C4-2B (cell line): ENCODE results near the gene ENO2.

Source experiments
- H3K27ac ChIP-seq: fragments of 450-650 bp; 2 replicates; pipeline ENCODE4 v1.5.1; 2017
- ZFX ChIP-seq: fragments of 450-650 bp; IDR thresholded peaks from 2 replicates; pipeline ENCODE4 v1.6.1; 2017
- TF ChIP-seq, protein P1 (sequence below): fragments of 450-650 bp; conservative IDR thresholded peaks from 2 replicates; pipeline ENCODE4 v1.5.1; 2017; ENCODE audit warnings: mild to moderate bottlenecking

ENO2 gene

DNA sequence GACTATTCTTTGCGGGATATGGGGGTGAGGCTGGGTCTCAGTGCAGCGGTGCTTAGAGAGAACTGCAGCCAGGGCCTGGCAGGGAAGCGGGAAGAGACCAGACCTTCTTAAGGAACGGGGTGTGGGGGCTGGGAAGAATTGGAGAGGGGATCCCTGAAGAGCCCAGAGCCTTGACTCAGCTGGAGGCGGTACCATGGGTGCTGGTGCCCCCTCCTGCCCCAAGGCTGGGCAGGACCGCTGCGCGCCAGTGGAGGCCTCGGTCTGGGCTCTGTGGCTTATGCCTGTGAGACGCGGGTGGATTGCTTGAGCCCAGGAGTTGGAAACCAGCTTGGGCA is 27.9 kb downstream of the ENO2 start:
- peak overlapping the region; percentile 96 for H3K27ac ChIP-seq

DNA sequence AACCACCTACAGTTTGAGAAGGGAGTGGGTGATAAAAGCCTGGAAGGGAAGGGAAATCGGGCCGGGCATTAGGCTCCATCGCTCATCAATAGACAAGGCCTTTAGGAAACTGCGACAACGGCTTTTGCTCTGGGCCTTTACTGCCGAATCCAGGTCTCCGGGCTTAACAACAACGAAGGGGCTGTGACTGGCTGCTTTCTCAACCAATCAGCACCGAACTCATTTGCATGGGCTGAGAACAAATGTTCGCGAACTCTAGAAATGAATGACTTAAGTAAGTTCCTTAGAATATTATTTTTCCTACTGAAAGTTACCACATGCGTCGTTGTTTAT is 29.0 kb downstream of the ENO2 start:
- peak overlapping the region; percentile 96 for H3K27ac ChIP-seq
- TF ChIP-seq, protein P1, sequence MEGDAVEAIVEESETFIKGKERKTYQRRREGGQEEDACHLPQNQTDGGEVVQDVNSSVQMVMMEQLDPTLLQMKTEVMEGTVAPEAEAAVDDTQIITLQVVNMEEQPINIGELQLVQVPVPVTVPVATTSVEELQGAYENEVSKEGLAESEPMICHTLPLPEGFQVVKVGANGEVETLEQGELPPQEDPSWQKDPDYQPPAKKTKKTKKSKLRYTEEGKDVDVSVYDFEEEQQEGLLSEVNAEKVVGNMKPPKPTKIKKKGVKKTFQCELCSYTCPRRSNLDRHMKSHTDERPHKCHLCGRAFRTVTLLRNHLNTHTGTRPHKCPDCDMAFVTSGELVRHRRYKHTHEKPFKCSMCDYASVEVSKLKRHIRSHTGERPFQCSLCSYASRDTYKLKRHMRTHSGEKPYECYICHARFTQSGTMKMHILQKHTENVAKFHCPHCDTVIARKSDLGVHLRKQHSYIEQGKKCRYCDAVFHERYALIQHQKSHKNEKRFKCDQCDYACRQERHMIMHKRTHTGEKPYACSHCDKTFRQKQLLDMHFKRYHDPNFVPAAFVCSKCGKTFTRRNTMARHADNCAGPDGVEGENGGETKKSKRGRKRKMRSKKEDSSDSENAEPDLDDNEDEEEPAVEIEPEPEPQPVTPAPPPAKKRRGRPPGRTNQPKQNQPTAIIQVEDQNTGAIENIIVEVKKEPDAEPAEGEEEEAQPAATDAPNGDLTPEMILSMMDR: no peak
- no peak for TF ChIP-seq ZFX

More for the DNA sequence above, 27.9 kb downstream of the ENO2 start:
- TF ChIP-seq, protein P1: no peak
- no peak for TF ChIP-seq ZFX

DNA sequence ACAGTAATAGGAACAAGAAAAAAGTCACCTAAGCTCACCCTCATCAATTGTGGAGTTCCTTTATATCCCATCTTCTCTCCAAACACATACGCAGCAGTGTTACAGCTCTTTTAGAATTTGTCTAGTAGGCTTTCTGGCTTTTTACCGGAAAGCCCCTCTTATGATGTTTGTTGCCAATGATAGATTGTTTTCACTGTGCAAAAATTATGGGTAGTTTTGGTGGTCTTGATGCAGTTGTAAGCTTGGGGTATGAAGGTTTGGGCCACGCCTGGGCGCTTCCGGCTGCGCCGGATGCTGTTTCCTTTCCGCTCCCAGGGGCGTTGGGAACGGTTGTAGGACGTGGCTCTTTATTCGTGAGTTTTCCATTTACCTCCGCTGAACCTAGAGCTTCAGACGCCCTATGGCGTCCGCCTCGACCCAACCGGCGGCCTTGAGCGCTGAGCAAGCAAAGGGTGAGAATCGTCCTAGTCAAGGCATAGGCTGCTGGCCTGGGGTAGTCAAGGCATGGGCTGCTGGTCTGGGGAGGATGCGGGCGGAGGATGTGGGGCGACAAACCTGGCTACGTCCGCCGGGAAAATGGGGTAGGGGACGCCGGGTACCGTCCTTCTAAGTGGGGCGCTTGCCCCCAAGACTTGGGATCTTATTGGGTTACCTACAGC is 29.5 kb downstream of the ENO2 start, which contains the start of the genes C12orf57 and RNU7-1:
Gene C12orf57 (plus strand): TSS at position 301 of the 659 bp plus-strand sequence. CDS start 100 bp downstream, at position 401.
Gene RNU7-1 (plus strand): TSS at position 95 of the 659 bp plus-strand sequence.
- TF ChIP-seq, protein P1: no peak
- TF ChIP-seq ZFX: 0 out of 2 replicates have a peak, but pooled peaks have one; percentile 12
- H3K27ac ChIP-seq: peak within 1 kb of the TSS; percentile 96

- TF ChIP-seq ZFX: no peak
- TF ChIP-seq, protein P1: peak; percentile 95
- peak overlapping the region; percentile 96 for H3K27ac ChIP-seq
These were observed 30.2 kb downstream of the ENO2 start for GRCh38 chr12:6944381-6945186.

DNA sequence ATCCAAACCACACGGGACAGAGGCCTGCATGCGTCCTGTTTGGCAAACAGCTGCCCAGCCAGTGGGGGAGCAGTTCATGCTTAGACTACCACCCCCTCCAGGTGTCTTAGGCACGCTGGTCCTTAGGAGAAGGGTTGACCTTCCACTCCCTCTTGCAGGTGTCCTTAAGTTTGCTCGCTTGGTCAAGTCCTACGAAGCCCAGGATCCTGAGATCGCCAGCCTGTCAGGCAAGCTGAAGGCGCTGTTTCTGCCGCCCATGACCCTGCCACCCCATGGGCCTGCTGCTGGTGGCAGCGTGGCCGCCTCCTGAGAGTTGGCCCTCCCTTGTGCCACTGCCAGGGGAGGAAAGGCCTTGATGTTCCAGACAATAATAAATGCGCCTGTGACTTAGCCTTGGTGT is 31.2 kb downstream of the ENO2 start:
- TF ChIP-seq ZFX: no peak; the same call in 1 of the 2 replicates
- TF ChIP-seq, protein P1: no peak
- H3K27ac ChIP-seq: peak overlapping the region; percentile 96

DNA sequence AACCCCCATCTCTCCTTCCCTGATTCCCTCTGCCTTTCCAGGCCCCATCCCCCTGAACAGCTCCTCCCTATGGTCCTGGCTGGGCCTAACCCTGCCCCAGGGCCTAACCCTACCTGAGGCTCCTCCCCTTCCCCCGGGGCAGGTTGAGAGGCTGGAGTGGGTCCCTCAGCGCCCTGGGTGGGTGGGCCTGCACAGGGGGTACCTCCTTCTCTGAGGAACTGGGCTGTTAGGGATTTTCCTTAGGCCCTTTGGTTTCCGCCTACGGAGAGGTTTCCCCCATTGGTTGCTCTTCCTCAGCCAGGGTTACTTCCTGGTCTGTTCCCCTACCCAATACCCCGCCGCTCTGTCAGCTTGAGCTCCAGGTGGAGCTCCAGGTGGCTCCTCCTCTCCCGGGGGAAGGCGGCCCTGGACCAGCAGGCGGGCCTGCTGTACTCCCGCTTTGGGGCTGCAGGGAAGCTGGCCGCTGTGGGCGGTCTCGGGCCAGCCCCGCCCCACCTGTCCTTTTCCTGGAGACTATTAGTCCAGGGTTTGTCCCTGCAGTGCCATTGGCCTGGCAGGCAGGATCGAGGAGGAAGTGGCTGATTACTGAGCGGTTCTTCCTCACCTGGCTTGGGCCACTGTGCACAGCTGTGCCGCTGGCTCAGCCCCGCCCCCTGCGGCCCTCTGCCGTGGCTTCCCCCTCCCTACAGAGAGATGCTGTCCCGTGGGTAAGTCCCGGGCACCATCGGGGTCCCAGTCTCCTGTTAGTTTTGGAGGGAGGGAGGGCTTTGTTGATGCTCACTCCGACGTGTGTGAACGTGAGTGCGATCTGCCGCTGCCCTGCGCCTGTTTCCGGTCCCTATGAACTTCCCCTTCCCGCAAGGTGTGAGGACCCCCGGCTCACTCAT is 31.9 kb downstream of the ENO2 start:
- TF ChIP-seq, protein P1: no peak
- no peak; the same call in 1 of the 2 replicates for TF ChIP-seq ZFX
- H3K27ac ChIP-seq: peak overlapping the region; percentile 96
